Measurements from ENCODE around the gene C2orf72. TPM values are rescaled to one million over a fixed set of nuclear protein-coding genes. Genes with fewer than 3 reads are reported as not detected.

The C2orf72 gene
- total RNA-seq, 1 donor from 2014 or later = 3.0 TPM

DNA sequence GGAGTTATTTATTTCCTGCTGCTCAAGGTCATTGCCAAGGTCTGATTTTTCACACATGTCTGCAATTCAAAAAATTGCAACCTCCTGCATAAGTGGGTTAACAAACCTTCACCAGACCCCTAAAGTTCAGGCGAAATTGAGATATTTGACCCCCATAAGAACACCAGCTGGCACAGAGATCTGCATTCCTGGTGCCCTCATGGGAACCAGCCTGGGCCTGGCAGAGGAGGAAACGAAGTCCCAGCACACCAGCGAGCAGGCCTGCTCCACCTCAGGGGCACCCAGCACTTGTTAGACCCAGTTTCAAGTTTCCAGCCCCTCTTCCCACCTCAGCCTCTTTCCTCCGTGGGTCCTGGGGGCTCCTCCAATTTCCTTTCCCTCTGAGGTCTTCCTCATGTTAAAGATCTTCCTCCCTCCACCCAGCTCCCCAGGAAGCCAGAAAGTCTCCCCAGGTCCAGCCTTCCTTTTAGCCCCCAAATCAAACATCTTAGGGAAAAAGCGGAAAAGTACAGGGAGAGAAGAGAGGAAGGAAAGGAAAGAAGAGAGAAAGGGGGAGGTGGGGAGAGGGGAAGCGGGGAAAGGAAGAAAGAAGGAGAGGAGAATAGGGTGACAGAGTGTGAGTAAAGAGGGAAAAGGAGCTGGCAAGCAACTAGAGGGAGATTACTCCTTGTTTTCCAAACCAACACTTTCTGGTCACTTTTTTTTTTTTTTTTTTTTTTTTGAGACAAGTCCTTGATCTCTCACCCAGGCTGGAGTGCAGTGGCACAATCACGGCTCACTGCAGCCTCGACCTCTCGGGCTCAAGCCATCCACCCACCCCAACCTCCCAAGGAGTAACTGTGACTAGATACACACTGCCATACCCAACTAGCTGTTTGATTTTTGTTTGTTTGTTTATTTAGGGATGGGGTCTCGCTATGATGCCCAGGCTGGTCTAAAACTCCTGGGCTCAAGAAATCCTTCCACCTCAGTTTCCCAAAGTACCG, 3.9 kb upstream of the C2orf72 start:
- H3K36me3 Mint-ChIP-seq (ENCODE audit: low read depth) = no peaks in the 10 kb centered on the region

DNA sequence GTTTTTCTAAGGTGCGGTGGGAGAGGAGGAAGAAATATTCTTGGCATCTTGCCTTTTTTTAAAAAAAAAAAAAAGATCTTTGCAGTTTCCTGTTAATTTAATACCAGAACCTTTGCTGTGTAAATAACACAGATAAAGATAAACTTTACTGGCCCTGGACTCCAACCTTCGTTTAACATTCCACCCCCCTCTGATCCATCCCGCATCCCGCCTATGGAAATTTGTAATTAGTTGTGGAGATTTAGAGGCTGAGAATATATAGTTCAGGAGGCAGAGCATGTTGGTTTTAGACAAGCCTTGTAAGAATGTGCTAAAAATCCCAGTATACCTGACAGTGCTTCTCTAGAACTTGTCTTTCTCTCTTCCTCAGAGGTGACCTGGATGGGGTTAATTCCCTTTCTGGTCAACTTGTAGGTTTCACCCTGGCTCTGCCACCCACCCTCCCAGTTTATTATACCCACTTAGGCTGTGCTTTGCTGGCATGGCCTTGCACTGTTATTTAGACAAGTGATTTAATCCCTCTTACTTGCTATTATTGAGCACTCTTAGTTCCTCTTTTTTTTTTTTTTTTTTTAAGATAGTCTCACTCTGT, 2.9 kb upstream of the C2orf72 start:
- H3K4me1 Mint-ChIP-seq = no peaks in the 10 kb centered on the region
- TF ChIP-seq, protein P1, sequence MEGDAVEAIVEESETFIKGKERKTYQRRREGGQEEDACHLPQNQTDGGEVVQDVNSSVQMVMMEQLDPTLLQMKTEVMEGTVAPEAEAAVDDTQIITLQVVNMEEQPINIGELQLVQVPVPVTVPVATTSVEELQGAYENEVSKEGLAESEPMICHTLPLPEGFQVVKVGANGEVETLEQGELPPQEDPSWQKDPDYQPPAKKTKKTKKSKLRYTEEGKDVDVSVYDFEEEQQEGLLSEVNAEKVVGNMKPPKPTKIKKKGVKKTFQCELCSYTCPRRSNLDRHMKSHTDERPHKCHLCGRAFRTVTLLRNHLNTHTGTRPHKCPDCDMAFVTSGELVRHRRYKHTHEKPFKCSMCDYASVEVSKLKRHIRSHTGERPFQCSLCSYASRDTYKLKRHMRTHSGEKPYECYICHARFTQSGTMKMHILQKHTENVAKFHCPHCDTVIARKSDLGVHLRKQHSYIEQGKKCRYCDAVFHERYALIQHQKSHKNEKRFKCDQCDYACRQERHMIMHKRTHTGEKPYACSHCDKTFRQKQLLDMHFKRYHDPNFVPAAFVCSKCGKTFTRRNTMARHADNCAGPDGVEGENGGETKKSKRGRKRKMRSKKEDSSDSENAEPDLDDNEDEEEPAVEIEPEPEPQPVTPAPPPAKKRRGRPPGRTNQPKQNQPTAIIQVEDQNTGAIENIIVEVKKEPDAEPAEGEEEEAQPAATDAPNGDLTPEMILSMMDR (conservative IDR thresholded peaks at IDR 0.05) = no peak
- no peaks in the 10 kb centered on the region for H3K36me3 Mint-ChIP-seq (ENCODE audit: low read depth)
- DNase-seq (ENCODE audit: low read depth, low spot score) = no peak
- H3K9me3 Mint-ChIP-seq = no peaks in the 10 kb centered on the region
- H3K4me3 Mint-ChIP-seq = no peak overlapping the region
- peaks cover 64% of the 10 kb centered on the region for H3K27me3 Mint-ChIP-seq (ENCODE audit: low read depth)
- no peak overlapping the region for H3K27ac Mint-ChIP-seq (ENCODE audit: unreplicated experiment)

More for the DNA sequence above, 3.9 kb upstream of the C2orf72 start:
- no peaks in the 10 kb centered on the region for H3K4me1 Mint-ChIP-seq
- DNase-seq (ENCODE audit: low read depth, low spot score) = no peak
- H3K4me3 Mint-ChIP-seq = no peak overlapping the region
- H3K27me3 Mint-ChIP-seq (ENCODE audit: low read depth) = peaks cover 54% of the 10 kb centered on the region
- H3K9me3 Mint-ChIP-seq = no peaks in the 10 kb centered on the region
- no peak overlapping the region for H3K27ac Mint-ChIP-seq (ENCODE audit: unreplicated experiment)
- TF ChIP-seq, protein P1 (conservative IDR thresholded peaks at IDR 0.05) = no peak

DNA sequence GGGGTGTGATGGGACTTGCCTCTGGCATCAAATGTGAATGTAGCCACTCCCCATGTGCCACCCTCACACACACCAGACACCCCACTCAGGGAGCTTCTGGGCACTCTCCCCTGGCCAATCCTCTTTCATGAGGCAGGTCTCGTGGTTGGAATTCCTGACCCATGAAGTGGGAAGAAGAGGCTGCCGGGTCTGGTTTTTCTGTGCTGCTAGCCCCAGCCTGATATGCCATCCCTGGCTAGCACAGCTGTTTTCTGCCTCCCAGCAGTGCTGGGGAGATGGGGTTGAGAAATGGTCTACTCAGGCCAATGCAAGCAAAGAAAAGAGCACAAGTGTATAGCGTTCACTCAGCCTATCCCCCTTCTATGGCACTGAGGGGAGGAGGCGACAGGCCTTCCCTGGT, 1.2 kb upstream of the C2orf72 start:
- peaks cover 5% of the 10 kb centered on the region for H3K4me1 Mint-ChIP-seq
- TF ChIP-seq, protein P1 (conservative IDR thresholded peaks at IDR 0.05) = no peak
- H3K4me3 Mint-ChIP-seq = peak overlapping the region; percentile 45
- H3K27ac Mint-ChIP-seq (ENCODE audit: unreplicated experiment) = no peak overlapping the region
- no peak for DNase-seq (ENCODE audit: low read depth, low spot score)
- H3K36me3 Mint-ChIP-seq (ENCODE audit: low read depth) = no peaks in the 10 kb centered on the region
- H3K9me3 Mint-ChIP-seq = no peaks in the 10 kb centered on the region
- peaks cover 76% of the 10 kb centered on the region for H3K27me3 Mint-ChIP-seq (ENCODE audit: low read depth)

DNA sequence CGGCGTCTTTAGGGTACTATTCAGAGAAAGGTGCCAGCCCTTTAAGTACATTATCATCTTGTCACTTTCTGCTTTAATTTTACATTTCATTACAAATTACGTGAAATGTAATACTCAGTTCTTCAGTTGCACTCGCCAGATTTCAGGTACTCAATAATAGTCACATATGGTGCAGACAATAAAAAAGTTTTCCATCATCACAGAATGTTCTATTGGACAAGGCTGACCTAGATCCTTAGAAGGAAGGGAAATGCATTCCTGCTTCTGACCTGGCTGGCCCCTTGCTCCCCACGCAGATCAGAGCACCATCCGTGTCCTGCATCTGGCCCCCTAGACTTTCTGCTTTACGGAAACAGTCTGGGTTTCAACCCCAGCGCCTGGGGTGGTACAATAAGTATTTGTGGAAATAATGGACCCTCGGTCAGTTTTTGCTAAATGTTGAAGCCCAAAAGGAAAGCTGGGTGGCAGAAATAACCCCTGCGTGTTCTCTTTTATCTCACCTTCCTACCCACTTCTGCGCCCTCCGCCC, 681 bp upstream of the C2orf72 start:
- no peak overlapping the region for H3K27ac Mint-ChIP-seq (ENCODE audit: unreplicated experiment)
- H3K27me3 Mint-ChIP-seq (ENCODE audit: low read depth) = peaks cover 76% of the 10 kb centered on the region
- H3K4me3 Mint-ChIP-seq = peak overlapping the region; percentile 45
- DNase-seq (ENCODE audit: low read depth, low spot score) = no peak
- H3K9me3 Mint-ChIP-seq = no peaks in the 10 kb centered on the region
- peaks cover 5% of the 10 kb centered on the region for H3K4me1 Mint-ChIP-seq
- TF ChIP-seq, protein P1 (conservative IDR thresholded peaks at IDR 0.05) = no peak
- H3K36me3 Mint-ChIP-seq (ENCODE audit: low read depth) = no peaks in the 10 kb centered on the region

DNA sequence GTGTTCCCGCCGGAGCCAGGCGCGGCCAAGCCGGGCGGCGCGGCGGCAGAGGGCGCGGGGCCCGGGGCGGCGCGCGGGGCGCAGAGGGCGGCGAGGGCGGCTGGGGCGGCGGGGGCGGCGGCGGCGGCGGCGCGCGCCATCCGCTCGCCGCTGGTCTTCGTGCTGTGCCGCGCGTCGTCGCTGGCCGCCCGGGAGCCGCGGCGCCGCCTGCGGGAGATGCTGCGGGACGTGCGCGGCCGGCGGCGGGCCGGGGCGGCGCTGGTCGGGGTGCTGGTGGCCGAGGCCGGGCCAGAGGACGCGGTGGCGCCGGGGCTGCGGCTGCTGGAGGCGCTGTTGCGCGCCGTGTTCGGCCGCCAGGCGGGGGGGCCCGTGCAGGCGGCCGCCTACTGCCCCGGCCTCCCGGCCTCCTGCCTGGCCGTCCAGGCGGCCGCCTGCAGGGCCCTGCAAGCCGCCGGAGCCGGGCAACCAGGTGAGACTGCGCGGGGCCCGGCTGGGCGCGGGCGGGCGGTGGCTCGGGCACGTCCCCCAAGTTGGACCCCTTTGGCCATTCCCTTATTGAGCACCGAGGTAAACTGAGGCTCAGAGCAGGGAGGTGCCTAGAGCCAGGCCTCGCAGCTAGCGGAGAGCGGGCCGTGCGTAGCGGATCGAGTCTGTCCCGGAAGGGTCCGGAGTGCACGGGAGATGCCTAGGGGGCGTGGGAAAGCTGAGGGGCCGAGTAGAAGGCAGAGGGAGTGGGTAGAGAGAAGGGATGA, 584 bp downstream of the C2orf72 start:
- peaks cover 5% of the 10 kb centered on the region for H3K4me1 Mint-ChIP-seq
- H3K4me3 Mint-ChIP-seq = peak overlapping the region; percentile 82
- H3K9me3 Mint-ChIP-seq = no peaks in the 10 kb centered on the region
- H3K27ac Mint-ChIP-seq (ENCODE audit: unreplicated experiment) = no peak overlapping the region
- TF ChIP-seq, protein P1 (conservative IDR thresholded peaks at IDR 0.05) = no peak
- no peaks in the 10 kb centered on the region for H3K36me3 Mint-ChIP-seq (ENCODE audit: low read depth)
- H3K27me3 Mint-ChIP-seq (ENCODE audit: low read depth) = peaks cover 66% of the 10 kb centered on the region
- DNase-seq (ENCODE audit: low read depth, low spot score) = peak; percentile 22
